CD14-positive monocyte (primary cell): ENCODE results near the gene RFX4. TPM values are rescaled to one million over a fixed set of nuclear protein-coding genes. Genes with fewer than 3 reads are reported as not detected.

Experiments used
- DNase-seq, 3 donors: peaks; one replicate each; pipeline ENCODE4 v3.0.0-alpha.2; 2011 to 2022
- H2AFZ ChIP-seq: 2 replicates; pipeline ENCODE4 v1.6.0; 2012; ENCODE audit warnings: mild to moderate bottlenecking, low read depth, low read length, inconsistent platforms; ENCODE audit not compliant: insufficient read depth, poor library complexity, severe bottlenecking
- H3K27ac ChIP-seq, 2 donors: 1 replicate in 1 of 2; 2 replicates in 1 of 2; pipeline ENCODE4 v1.5.1; 2012 to 2013; ENCODE audit warnings: low read length in 2 of 2, control low read depth in 1 of 2, inconsistent platforms in 1 of 2, low read depth in 1 of 2, mild to moderate bottlenecking in 1 of 2
- H3K27me3 ChIP-seq, 2 donors: one replicate each; pipeline versions ENCODE4 v1.6.0 to v1.6.1; 2011 to 2013; ENCODE audit warnings: low read length in 2 of 2; ENCODE audit not compliant: control insufficient read depth in 2 of 2, insufficient read depth in 2 of 2
- H3K36me3 ChIP-seq, 2 donors: replicated peaks in 1 of 2; 1 replicate in 1 of 2; 2 replicates in 1 of 2; pipeline versions ENCODE4 v1.5.1 to v1.6.1; 2012 to 2013; ENCODE audit warnings: low read length in 2 of 2, control low read depth in 1 of 2, inconsistent platforms in 1 of 2, mild to moderate bottlenecking in 1 of 2; ENCODE audit not compliant: insufficient read depth in 2 of 2, control insufficient read depth in 1 of 2
- H3K4me1 ChIP-seq, 2 donors: 1 replicate in 1 of 2; 2 replicates in 1 of 2; pipeline versions ENCODE4 v1.5.1 to v1.6.1; 2012 to 2013; ENCODE audit warnings: low read length in 2 of 2, control low read depth in 1 of 2, inconsistent platforms in 1 of 2, mild to moderate bottlenecking in 1 of 2, moderate library complexity in 1 of 2; ENCODE audit not compliant: insufficient read depth in 2 of 2, control insufficient read depth in 1 of 2
- H3K4me2 ChIP-seq: replicated peaks from 2 replicates; pipeline ENCODE3; 2012; ENCODE audit warnings: low read length, moderate library complexity, mild to moderate bottlenecking; ENCODE audit not compliant: poor library complexity, severe bottlenecking; ENCODE audit errors: extremely low read depth
- H3K4me3 ChIP-seq, 3 experiments: fragments of 200-600 bp in 1 of 3; sonication (generic) in 1 of 3; replicated peaks in 1 of 3; 1 replicate in 2 of 3; 2 replicates in 1 of 3; pipeline ENCODE4 v1.5.1; 2011 to 2013; ENCODE audit warnings: low read length in 3 of 3, mild to moderate bottlenecking in 3 of 3, control low read depth in 2 of 3, low read depth in 2 of 3, inconsistent platforms in 1 of 3, moderate library complexity in 1 of 3
- H3K79me2 ChIP-seq: 2 replicates; pipeline ENCODE4 v1.6.0; 2012; ENCODE audit warnings: mild to moderate bottlenecking, control low read depth, inconsistent platforms, low read length, moderate library complexity; ENCODE audit not compliant: insufficient read depth
- H3K9ac ChIP-seq: 2 replicates; pipeline ENCODE4 v1.6.0; 2017; ENCODE audit warnings: low read length, mild to moderate bottlenecking; ENCODE audit not compliant: insufficient read depth, poor library complexity, severe bottlenecking
- H3K9me3 ChIP-seq, 2 donors: replicated peaks in 1 of 2; 1 replicate in 1 of 2; 2 replicates in 1 of 2; pipeline versions ENCODE4 v1.5.1 to v1.6.1; 2012 to 2013; ENCODE audit warnings: low read length in 2 of 2, control low read depth in 1 of 2; ENCODE audit not compliant: control insufficient read depth in 1 of 2, insufficient read depth in 1 of 2
- H4K20me1 ChIP-seq: 2 replicates; pipeline ENCODE4 v1.6.0; 2012; ENCODE audit warnings: mild to moderate bottlenecking, low read length, control low read depth, moderate library complexity; ENCODE audit not compliant: insufficient read depth
- H3K27ac Mint-ChIP-seq, 7 donors: one replicate each; pipeline ENCODE4 v1.8.0; 2020; ENCODE audit warnings: mild to moderate bottlenecking in 7 of 7, mixed read lengths in 7 of 7, moderate library complexity in 6 of 7, inconsistent platforms in 2 of 7
- H3K27me3 Mint-ChIP-seq, 3 donors: one replicate each; pipeline ENCODE4 v1.8.0; 2021 to 2022; ENCODE audit warnings: low read depth in 3 of 3, mild to moderate bottlenecking in 3 of 3, mixed read lengths in 3 of 3, moderate library complexity in 3 of 3, inconsistent platforms in 1 of 3
- H3K36me3 Mint-ChIP-seq, 2 donors: one replicate each; pipeline ENCODE4 v1.8.0; 2020; ENCODE audit warnings: mixed read lengths in 2 of 2, inconsistent platforms in 1 of 2, mild to moderate bottlenecking in 1 of 2
- H3K4me1 Mint-ChIP-seq: one replicate; pipeline ENCODE4 v1.8.0; 2020; ENCODE audit warnings: mild to moderate bottlenecking, mixed read lengths
- H3K4me3 Mint-ChIP-seq, 2 donors: one replicate each; pipeline ENCODE4 v1.8.0; 2020; ENCODE audit warnings: mild to moderate bottlenecking in 2 of 2, mixed read lengths in 2 of 2, moderate library complexity in 1 of 2
- H3K9me3 Mint-ChIP-seq, 7 donors: one replicate each; pipeline ENCODE4 v1.8.0; 2020 to 2022; ENCODE audit warnings: mixed read lengths in 7 of 7, mild to moderate bottlenecking in 6 of 7, moderate library complexity in 6 of 7, inconsistent platforms in 2 of 7
- WGBS: methylation state at CpG from one replicate; pipeline ENCODE4 v1.1.5; 2013; ENCODE audit warnings: missing lambda C conversion rate; ENCODE audit not compliant: insufficient coverage; 5-methylcytosine and 5-hydroxymethylcytosine counted together
- intact Hi-C, 2 donors: fragments of 100-400 bp; cut with micrococcal nuclease; formaldehyde crosslinking; loops; one replicate each; pipeline versions ENCODE4 v1.15.0 to v1.15.1; 2023
- polyA plus RNA-seq, 3 donors: library from polyadenylated mRNA; depleted of rRNA in 1 of 3; unstranded in 2 of 3; stranded (reverse) in 1 of 3; fragments of 300-500 nt in 2 of 3; fragments of >200 nt in 1 of 3; fragmentation: Illumina TruSeq in 2 of 3; gene quantifications; 1 replicate in 2 of 3; 2 replicates in 1 of 3; pipeline ENCODE4 v1.2.3, GENCODE V29; 2012 to 2021
- TF ChIP-seq, protein P1 (sequence below): fragments of 200-600 bp; IDR thresholded peaks from one replicate; pipeline ENCODE4 v1.8.0; 2022; ENCODE audit warnings: antibody characterized with exemption, mild to moderate bottlenecking

The RFX4 gene
- polyA plus RNA-seq, 3 donors: not detected

DNA sequence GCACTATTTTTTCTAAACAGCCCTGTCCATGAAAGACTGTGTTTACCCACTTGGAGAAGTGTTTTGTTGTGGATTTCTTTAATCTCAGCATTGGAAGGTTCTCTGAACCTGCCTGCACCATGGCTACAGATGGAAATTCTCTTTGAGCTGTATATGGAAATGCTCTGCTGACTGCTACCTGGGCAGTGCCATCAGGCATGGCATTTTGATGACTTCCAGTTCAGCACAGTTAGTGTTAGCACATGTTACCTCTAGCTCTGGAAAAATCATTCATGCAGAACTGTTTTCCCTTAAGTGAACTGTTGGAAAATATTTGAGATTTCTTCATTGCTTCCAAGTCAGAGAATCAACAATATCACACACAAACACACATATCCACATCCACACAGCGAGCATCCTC is 139.1 kb downstream of the RFX4 start:
- Histone ChIP-seq H3K4me2 (no peak overlapping the region), H4K20me1 (no peaks in the 10 kb centered on the region), H3K27ac (no peak overlapping the region), H3K27me3 (peaks cover 5 to 9% of the 10 kb centered on the region in 2 donors), H3K9me3 (no peaks in the 10 kb centered on the region), H3K4me1 (no peaks in the 10 kb centered on the region), H3K36me3 (no peaks in the 10 kb centered on the region), H3K79me2 (no peaks in the 10 kb centered on the region), H2AFZ (no peak overlapping the region), H3K9ac (no peak overlapping the region), H3K4me3 (no peak overlapping the region)
- H3K27ac Mint-ChIP-seq: no peak overlapping the region
- peaks cover 17 to 38% (median 27%) of the 10 kb centered on the region in 3 donors for H3K27me3 Mint-ChIP-seq
- TF ChIP-seq, protein P1, sequence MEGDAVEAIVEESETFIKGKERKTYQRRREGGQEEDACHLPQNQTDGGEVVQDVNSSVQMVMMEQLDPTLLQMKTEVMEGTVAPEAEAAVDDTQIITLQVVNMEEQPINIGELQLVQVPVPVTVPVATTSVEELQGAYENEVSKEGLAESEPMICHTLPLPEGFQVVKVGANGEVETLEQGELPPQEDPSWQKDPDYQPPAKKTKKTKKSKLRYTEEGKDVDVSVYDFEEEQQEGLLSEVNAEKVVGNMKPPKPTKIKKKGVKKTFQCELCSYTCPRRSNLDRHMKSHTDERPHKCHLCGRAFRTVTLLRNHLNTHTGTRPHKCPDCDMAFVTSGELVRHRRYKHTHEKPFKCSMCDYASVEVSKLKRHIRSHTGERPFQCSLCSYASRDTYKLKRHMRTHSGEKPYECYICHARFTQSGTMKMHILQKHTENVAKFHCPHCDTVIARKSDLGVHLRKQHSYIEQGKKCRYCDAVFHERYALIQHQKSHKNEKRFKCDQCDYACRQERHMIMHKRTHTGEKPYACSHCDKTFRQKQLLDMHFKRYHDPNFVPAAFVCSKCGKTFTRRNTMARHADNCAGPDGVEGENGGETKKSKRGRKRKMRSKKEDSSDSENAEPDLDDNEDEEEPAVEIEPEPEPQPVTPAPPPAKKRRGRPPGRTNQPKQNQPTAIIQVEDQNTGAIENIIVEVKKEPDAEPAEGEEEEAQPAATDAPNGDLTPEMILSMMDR: no peak
- no peak overlapping the region for H3K4me3 Mint-ChIP-seq
- H3K36me3 Mint-ChIP-seq: no peaks in the 10 kb centered on the region
- H3K9me3 Mint-ChIP-seq: peaks cover 0 to 3% (median 0%) of the 10 kb centered on the region in 7 donors
- H3K4me1 Mint-ChIP-seq: no peaks in the 10 kb centered on the region
- DNase-seq: no peak
- WGBS: 100% methylated on average over 1 of the region's 1 CpG
- intact Hi-C loops: no loop called here

DNA sequence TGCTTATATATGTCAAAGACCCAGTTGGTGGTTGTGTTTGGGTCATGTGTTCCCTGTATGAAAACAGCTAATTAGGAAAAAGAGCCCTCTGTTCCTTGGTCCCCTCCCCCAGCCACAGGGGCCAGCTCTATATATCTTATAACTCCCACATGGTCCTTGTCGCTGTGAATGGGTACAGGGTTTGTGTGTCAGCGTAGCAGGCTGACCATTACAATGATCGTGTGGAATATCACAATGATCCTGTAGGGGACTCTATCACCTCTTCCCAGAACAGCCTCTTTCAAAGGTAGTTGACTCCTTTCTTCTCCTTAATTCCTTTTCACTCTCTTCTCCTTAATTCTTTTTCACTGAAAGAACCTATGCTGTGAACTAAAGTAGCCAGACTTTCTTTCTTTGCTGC is 140.0 kb downstream of the RFX4 start:
- peaks cover 0 to 4% (median 0%) of the 10 kb centered on the region in 7 donors for H3K9me3 Mint-ChIP-seq
- no peaks in the 10 kb centered on the region for H3K36me3 ChIP-seq
- H3K79me2 ChIP-seq: no peaks in the 10 kb centered on the region
- H3K27me3 Mint-ChIP-seq: peaks cover 17 to 38% (median 26%) of the 10 kb centered on the region in 3 donors
- H3K27ac ChIP-seq: no peak overlapping the region
- no peak overlapping the region for H3K4me3 ChIP-seq
- TF ChIP-seq, protein P1: no peak
- intact Hi-C loops: no loop called here
- H4K20me1 ChIP-seq: no peaks in the 10 kb centered on the region
- no peaks in the 10 kb centered on the region for H3K9me3 ChIP-seq
- no peak overlapping the region for H2AFZ ChIP-seq
- DNase-seq: no peak
- peaks cover 5 to 9% of the 10 kb centered on the region in 2 donors for H3K27me3 ChIP-seq
- no peak overlapping the region for H3K27ac Mint-ChIP-seq
- no peak overlapping the region for H3K9ac ChIP-seq
- no peak overlapping the region for H3K4me2 ChIP-seq
- no peak overlapping the region for H3K4me3 Mint-ChIP-seq
- no peaks in the 10 kb centered on the region for H3K4me1 ChIP-seq
- WGBS: no CpG with 5 or more reads among the region's 3 CpGs
- H3K4me1 Mint-ChIP-seq: no peaks in the 10 kb centered on the region
- H3K36me3 Mint-ChIP-seq: no peaks in the 10 kb centered on the region
